Central memory CD8-positive, alpha-beta T cell (primary cell): ENCODE data around the gene INPP5A.

Experiments used
- ATAC-seq: fragments of 150-1000 bp; cut with Tn5 transposase; replicated peaks from 2 replicates; pipeline ENCODE4 v1.10.0; 2022; ENCODE audit warnings: mild to moderate bottlenecking, moderate FRiP score, moderate number of reproducible peaks; ENCODE audit not compliant: poor library complexity, severe bottlenecking; ENCODE audit errors: extremely low read depth
- DNase-seq, 2 donors: peaks; one replicate each; pipeline ENCODE4 v3.0.0; 2021; ENCODE audit warnings: low spot score in 2 of 2
- H3K27ac Mint-ChIP-seq: one replicate; pipeline ENCODE4 v1.8.0; 2022; ENCODE audit warnings: low read depth, mild to moderate bottlenecking, moderate library complexity, mixed read lengths
- H3K27me3 Mint-ChIP-seq: one replicate; pipeline ENCODE4 v1.8.0; 2022; ENCODE audit warnings: mixed read lengths
- H3K36me3 Mint-ChIP-seq: one replicate; pipeline ENCODE4 v1.8.0; 2022; ENCODE audit warnings: mild to moderate bottlenecking, moderate library complexity, mixed read lengths; ENCODE audit not compliant: insufficient read depth
- H3K4me1 Mint-ChIP-seq: one replicate; pipeline ENCODE4 v1.8.0; 2022; ENCODE audit warnings: mixed read lengths
- H3K4me3 Mint-ChIP-seq: one replicate; pipeline ENCODE4 v1.8.0; 2022; ENCODE audit warnings: mild to moderate bottlenecking, moderate library complexity, mixed read lengths
- H3K9me3 Mint-ChIP-seq: one replicate; pipeline ENCODE4 v1.8.0; 2022; ENCODE audit warnings: mixed read lengths

Gene INPP5A

GRCh38 chr10:132624847-132625471 is 87.4 kb downstream of the INPP5A start:
- Mint-ChIP-seq H3K36me3 (peaks cover 2% of the 10 kb centered on the region), H3K27me3 (no peaks in the 10 kb centered on the region), H3K4me3 (no peak overlapping the region), H3K27ac (no peak overlapping the region), H3K9me3 (no peaks in the 10 kb centered on the region), H3K4me1 (peaks cover 34% of the 10 kb centered on the region)
- ATAC-seq, result no peak
- no peak for DNase-seq

GRCh38 chr10:132626019-132626760 is 88.6 kb downstream of the INPP5A start:
- H3K36me3 Mint-ChIP-seq, result peaks cover 4% of the 10 kb centered on the region
- no peak for ATAC-seq
- H3K9me3 Mint-ChIP-seq, result no peaks in the 10 kb centered on the region
- H3K27me3 Mint-ChIP-seq, result no peaks in the 10 kb centered on the region
- no peak overlapping the region for H3K27ac Mint-ChIP-seq
- no peak for DNase-seq
- H3K4me1 Mint-ChIP-seq, result peaks cover 39% of the 10 kb centered on the region
- H3K4me3 Mint-ChIP-seq, result no peak overlapping the region

- Mint-ChIP-seq H3K36me3 (peaks cover 4% of the 10 kb centered on the region), H3K9me3 (no peaks in the 10 kb centered on the region), H3K4me3 (no peak overlapping the region), H3K27ac (peak overlapping the region; percentile 46), H3K27me3 (no peaks in the 10 kb centered on the region), H3K4me1 (peaks cover 39% of the 10 kb centered on the region)
- ATAC-seq, result no peak
- no peak for DNase-seq
Observed at GRCh38 chr10:132626761-132627665, 89.4 kb downstream of the INPP5A start.

- Mint-ChIP-seq H3K36me3 (peaks cover 7% of the 10 kb centered on the region), H3K27ac (peak overlapping the region; percentile 46), H3K27me3 (no peaks in the 10 kb centered on the region), H3K4me1 (peaks cover 39% of the 10 kb centered on the region), H3K9me3 (no peaks in the 10 kb centered on the region), H3K4me3 (no peak overlapping the region)
- DNase-seq (no peak), ATAC-seq (no peak)
Observed at GRCh38 chr10:132627666-132628531, 90.3 kb downstream of the INPP5A start.

GRCh38 chr10:132628966-132629900 is 91.6 kb downstream of the INPP5A start:
- no peak for ATAC-seq
- no peak for DNase-seq
- H3K27ac Mint-ChIP-seq, result no peak overlapping the region
- no peaks in the 10 kb centered on the region for H3K27me3 Mint-ChIP-seq
- no peaks in the 10 kb centered on the region for H3K9me3 Mint-ChIP-seq
- H3K4me3 Mint-ChIP-seq, result no peak overlapping the region
- peaks cover 39% of the 10 kb centered on the region for H3K4me1 Mint-ChIP-seq
- peaks cover 7% of the 10 kb centered on the region for H3K36me3 Mint-ChIP-seq

- Mint-ChIP-seq H3K4me1 (peaks cover 36% of the 10 kb centered on the region), H3K36me3 (peaks cover 7% of the 10 kb centered on the region), H3K4me3 (no peak overlapping the region), H3K9me3 (no peaks in the 10 kb centered on the region), H3K27ac (peak overlapping the region; percentile 27), H3K27me3 (no peaks in the 10 kb centered on the region)
- DNase-seq (no peak), ATAC-seq (no peak)
Observed at GRCh38 chr10:132630156-132630555, 92.6 kb downstream of the INPP5A start.

GRCh38 chr10:132630666-132631337 is 93.2 kb downstream of the INPP5A start:
- DNase-seq (no peak), ATAC-seq (no peak)
- H3K27ac Mint-ChIP-seq, result peak overlapping the region; percentile 27
- no peaks in the 10 kb centered on the region for H3K9me3 Mint-ChIP-seq
- H3K36me3 Mint-ChIP-seq, result peaks cover 7% of the 10 kb centered on the region
- H3K27me3 Mint-ChIP-seq, result no peaks in the 10 kb centered on the region
- peaks cover 30% of the 10 kb centered on the region for H3K4me1 Mint-ChIP-seq
- no peak overlapping the region for H3K4me3 Mint-ChIP-seq

- H3K27ac Mint-ChIP-seq, result no peak overlapping the region
- no peak overlapping the region for H3K4me3 Mint-ChIP-seq
- H3K36me3 Mint-ChIP-seq, result peaks cover 7% of the 10 kb centered on the region
- ATAC-seq (no peak), DNase-seq (no peak)
- no peaks in the 10 kb centered on the region for H3K27me3 Mint-ChIP-seq
- H3K9me3 Mint-ChIP-seq, result no peaks in the 10 kb centered on the region
- H3K4me1 Mint-ChIP-seq, result peaks cover 25% of the 10 kb centered on the region
Observed at GRCh38 chr10:132631338-132631735, 93.8 kb downstream of the INPP5A start.

GRCh38 chr10:132632091-132632561 is 94.5 kb downstream of the INPP5A start:
- Mint-ChIP-seq H3K27me3 (no peaks in the 10 kb centered on the region), H3K27ac (no peak overlapping the region), H3K4me1 (peaks cover 20% of the 10 kb centered on the region), H3K36me3 (peaks cover 7% of the 10 kb centered on the region), H3K9me3 (no peaks in the 10 kb centered on the region), H3K4me3 (no peak overlapping the region)
- no peak for ATAC-seq
- no peak for DNase-seq

- no peak overlapping the region for H3K27ac Mint-ChIP-seq
- no peak overlapping the region for H3K4me3 Mint-ChIP-seq
- H3K27me3 Mint-ChIP-seq, result no peaks in the 10 kb centered on the region
- no peak for DNase-seq
- H3K36me3 Mint-ChIP-seq, result peaks cover 4% of the 10 kb centered on the region
- peaks cover 20% of the 10 kb centered on the region for H3K4me1 Mint-ChIP-seq
- ATAC-seq, result no peak
- H3K9me3 Mint-ChIP-seq, result no peaks in the 10 kb centered on the region
Observed at GRCh38 chr10:132632851-132633684, 95.5 kb downstream of the INPP5A start.
